ENCODE results near the gene CRHR2.

DNA sequence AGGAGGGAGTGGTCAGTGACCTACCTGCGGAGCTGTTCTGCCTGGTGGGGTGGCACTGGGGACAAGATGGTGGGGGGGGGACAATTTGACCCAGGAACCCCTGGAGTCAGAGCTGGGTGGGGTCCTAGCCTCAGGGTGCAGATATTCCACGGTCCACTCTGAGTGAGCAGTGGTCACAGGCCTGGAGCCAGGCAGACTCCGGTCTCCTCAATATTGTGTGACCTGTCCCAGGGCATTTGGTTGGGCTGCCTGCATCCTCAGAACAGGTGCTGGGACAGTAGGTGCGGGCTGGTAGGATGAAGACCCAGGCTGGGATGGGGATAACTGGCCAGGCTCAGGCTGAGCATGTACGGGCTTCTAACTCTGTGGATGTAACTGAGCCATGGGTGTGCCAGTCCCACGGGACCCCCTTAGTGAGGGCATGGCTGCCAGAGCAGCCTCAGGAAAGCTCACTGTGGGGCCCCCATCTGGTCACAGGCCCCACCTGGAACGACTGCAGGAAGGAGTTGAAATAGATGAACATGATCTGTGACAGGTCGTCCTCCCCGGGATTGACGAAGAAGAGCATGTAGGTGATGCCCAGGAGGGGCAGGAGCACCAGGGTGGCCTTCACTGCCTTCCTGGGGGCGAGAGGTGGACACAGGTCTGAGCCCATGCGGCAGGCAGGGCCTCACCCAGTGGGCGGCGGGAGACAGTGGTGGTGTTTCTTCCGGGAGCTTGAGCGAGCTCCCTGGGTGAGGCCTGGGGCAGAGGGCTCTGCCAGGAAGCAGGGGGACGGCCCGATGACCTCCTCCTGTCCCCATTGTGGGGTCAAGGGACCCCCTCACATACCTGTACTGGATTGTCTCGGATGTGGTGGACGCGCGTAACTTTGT lies 26.9 kb downstream of the CRHR2 start:
- TF ChIP-seq CEBPB (IDR thresholded peaks at IDR 0.05) (no peak), TEAD4 (IDR thresholded peaks at IDR 0.05) (no peak), TCF12 (IDR thresholded peaks at IDR 0.05; ENCODE audit: low read depth) (no peak)
